HepG2 (cell line): Measurements from ENCODE around the gene SLC7A6OS. TPM values are rescaled to one million over a fixed set of nuclear protein-coding genes. Genes with fewer than 3 reads are reported as not detected.
A peak's percentile ranks its signal among the peaks of the same experiment; 100 is the strongest.

ENCODE experiments used
- AGO2 ChIP-seq: fragments of 200-400 bp; formaldehyde crosslinking; optimal IDR thresholded peaks from 2 replicates; pipeline ENCODE3; 2017; ENCODE audit warnings: mild to moderate bottlenecking, low read depth, low read length, moderate library complexity
- HMGA1 ChIP-seq: sonication (generic); formaldehyde crosslinking; conservative IDR thresholded peaks from 2 replicates; pipeline ENCODE4 v1.4.0; 2020; ENCODE audit warnings: missing genetic modification reagents
- ISL2 ChIP-seq: sonication (generic); formaldehyde crosslinking; IDR thresholded peaks from 2 replicates; pipeline ENCODE4 v1.5.0; 2020; ENCODE audit warnings: missing genetic modification reagents
- MLLT10 ChIP-seq: sonication (generic); formaldehyde crosslinking; IDR thresholded peaks from 2 replicates; pipeline ENCODE4 v1.4.0; 2020; ENCODE audit warnings: missing genetic modification reagents
- MTF1 ChIP-seq: sonication (generic); formaldehyde crosslinking; IDR thresholded peaks from 2 replicates; pipeline ENCODE4 v1.5.0; 2020; ENCODE audit warnings: missing genetic modification reagents
- PTBP1 ChIP-seq: fragments of 200-400 bp; formaldehyde crosslinking; IDR thresholded peaks from 2 replicates; pipeline ENCODE4 v1.6.1; 2018; ENCODE audit warnings: low read length, low read depth; ENCODE audit not compliant: poor library complexity, severe bottlenecking
- RNF2 ChIP-seq: fragments of 450-650 bp; conservative IDR thresholded peaks from 2 replicates; pipeline ENCODE4 v1.6.1; 2016; ENCODE audit warnings: low read depth
- RORA ChIP-seq: sonication (generic); formaldehyde crosslinking; IDR thresholded peaks from 2 replicates; pipeline ENCODE4 v1.5.0; 2020; ENCODE audit warnings: mild to moderate bottlenecking, missing genetic modification reagents, moderate library complexity
- THAP8 ChIP-seq: sonication (generic); formaldehyde crosslinking; IDR thresholded peaks from 2 replicates; pipeline ENCODE4 v1.5.1; 2020; ENCODE audit warnings: missing genetic modification reagents, mild to moderate bottlenecking, borderline replicate concordance
- TRAFD1 ChIP-seq: sonication (generic); formaldehyde crosslinking; IDR thresholded peaks from 2 replicates; pipeline ENCODE4 v1.5.1; 2020; ENCODE audit warnings: missing genetic modification reagents, mild to moderate bottlenecking, borderline replicate concordance
- YEATS2 ChIP-seq: sonication (generic); formaldehyde crosslinking; IDR thresholded peaks from 2 replicates; pipeline ENCODE4 v1.4.0; 2020; ENCODE audit warnings: missing genetic modification reagents, borderline replicate concordance
- ZFP36L2 ChIP-seq: sonication (generic); formaldehyde crosslinking; IDR thresholded peaks from 2 replicates; pipeline ENCODE4 v1.4.0; 2020; ENCODE audit warnings: missing genetic modification reagents
- ZFP41 ChIP-seq: sonication (generic); formaldehyde crosslinking; IDR thresholded peaks from 2 replicates; pipeline ENCODE4 v1.4.0; 2020; ENCODE audit warnings: mild to moderate bottlenecking, missing genetic modification reagents, borderline replicate concordance
- ZFP62 ChIP-seq: sonication (generic); formaldehyde crosslinking; IDR thresholded peaks from 2 replicates; pipeline ENCODE4 v1.4.0; 2020; ENCODE audit warnings: missing genetic modification reagents
- ZNF263 ChIP-seq: sonication (generic); formaldehyde crosslinking; IDR thresholded peaks from 2 replicates; pipeline ENCODE4 v1.4.0; 2020; ENCODE audit warnings: missing genetic modification reagents
- ZNF468 ChIP-seq: sonication (generic); formaldehyde crosslinking; IDR thresholded peaks from 2 replicates; pipeline ENCODE4 v1.8.0; 2022; ENCODE audit warnings: mild to moderate bottlenecking, moderate library complexity, missing genetic modification reagents
- ZNF484 ChIP-seq: sonication (generic); formaldehyde crosslinking; IDR thresholded peaks from 2 replicates; pipeline ENCODE4 v1.5.1; 2020; ENCODE audit warnings: mild to moderate bottlenecking, low read depth, missing genetic modification reagents, borderline replicate concordance
- ZNF607 ChIP-seq: sonication (generic); formaldehyde crosslinking; IDR thresholded peaks from 2 replicates; pipeline ENCODE4 v1.5.1; 2020; ENCODE audit warnings: missing genetic modification reagents, mild to moderate bottlenecking, borderline replicate concordance
- ZNF740 ChIP-seq: sonication (generic); formaldehyde crosslinking; IDR thresholded peaks from 2 replicates; pipeline ENCODE4 v1.4.0; 2020; ENCODE audit warnings: missing genetic modification reagents
- ZNF747 ChIP-seq: sonication (generic); formaldehyde crosslinking; IDR thresholded peaks from 2 replicates; pipeline ENCODE4 v1.8.1; 2023; ENCODE audit warnings: missing genetic modification reagents, mild to moderate bottlenecking, borderline replicate concordance
- ZNF790 ChIP-seq: sonication (generic); formaldehyde crosslinking; IDR thresholded peaks from 2 replicates; pipeline ENCODE4 v1.8.0; 2022; ENCODE audit warnings: missing genetic modification reagents, mild to moderate bottlenecking, borderline replicate concordance
- polyA plus RNA-seq, 8 experiments: library from polyadenylated mRNA; depleted of rRNA in 3 of 8; stranded (reverse) in 7 of 8; unstranded in 1 of 8; fragments of >200 nt; fragmentation: Illumina TruSeq in 4 of 8; extraction: Trizol in 4 of 8; gene quantifications; 2 replicates each; pipeline versions ENCODE4 v1.2.1 to v1.2.3, GENCODE V29; 2011 to 2016; ENCODE audit warnings: low read depth in 4 of 8, missing spikeins in 1 of 8, mixed read lengths in 1 of 8; ENCODE audit not compliant: insufficient read depth in 1 of 8
- total RNA-seq, 5 experiments: library from RNA; depleted of rRNA; stranded (reverse); fragments of >200 nt; fragmentation: Illumina TruSeq; extraction: Trizol; gene quantifications; 2 replicates each; pipeline ENCODE4 v1.2.3, GENCODE V29; 2016; ENCODE audit warnings: low read depth in 1 of 5
- TF ChIP-seq, protein P1 (sequence below): sonication (generic); formaldehyde crosslinking; conservative IDR thresholded peaks from 2 replicates; pipeline ENCODE4 v1.8.0; 2022; ENCODE audit warnings: low read depth, missing genetic modification reagents
- TF ChIP-seq, protein P2 (sequence below): IDR thresholded peaks from 2 replicates; pipeline ENCODE4 v1.6.1; 2016; ENCODE audit warnings: low read depth, control low read depth

The SLC7A6OS gene
- total and polyA plus RNA-seq, 2 of the 13 experiments (the other 11 are each of a cell fraction or from before 2014, with no cell fraction given), result 11.2 to 21.5 TPM

DNA sequence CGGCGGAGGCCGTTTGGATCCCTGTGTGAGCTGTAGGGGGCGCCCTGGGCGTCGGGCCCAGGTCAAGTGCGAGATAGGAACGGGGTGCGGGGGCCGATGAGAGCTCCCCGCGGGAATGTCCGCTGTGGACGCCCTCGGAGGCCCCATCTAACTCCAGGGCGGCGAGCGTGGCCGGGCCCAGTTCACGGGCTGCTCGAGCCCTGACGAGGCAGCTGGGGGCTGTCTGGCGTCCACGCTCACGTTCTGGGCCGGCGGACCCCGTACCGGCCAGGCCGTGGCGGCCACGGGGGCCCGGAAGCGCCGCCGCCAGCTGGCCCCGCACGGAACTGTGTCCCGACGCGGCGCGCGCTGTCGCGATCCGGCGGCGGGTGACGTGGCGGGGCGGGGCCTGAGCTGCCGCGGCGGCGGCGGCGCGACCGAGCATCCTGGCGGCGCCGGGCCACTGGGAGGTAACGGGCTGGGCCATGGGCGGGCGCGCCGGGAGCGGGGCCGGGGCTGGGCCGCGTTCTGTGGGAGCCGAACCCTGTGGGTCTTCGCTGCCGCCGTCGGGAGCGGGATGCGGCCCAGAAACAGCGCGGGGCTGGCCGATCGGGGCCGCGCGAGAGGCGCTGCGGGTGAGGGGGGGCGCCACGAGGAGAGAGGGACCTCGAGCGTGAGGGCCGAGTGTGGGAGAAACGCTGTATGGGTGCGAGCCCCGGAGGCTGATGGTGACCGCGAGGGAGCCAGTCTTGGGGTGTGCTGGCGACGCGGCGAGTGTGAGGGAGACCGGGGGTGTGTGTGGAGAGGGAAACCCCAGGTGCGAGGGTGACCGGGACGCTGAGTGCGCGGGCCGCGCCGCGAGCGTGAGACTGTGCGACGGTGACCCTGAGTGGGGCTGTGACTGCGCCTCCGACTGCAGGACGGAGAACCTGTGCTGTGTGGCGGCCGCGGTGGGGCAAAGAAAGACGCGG lies 46.3 kb downstream of the SLC7A6OS start, which contains the start of gene SLC7A6 (continued):
- TF ChIP-seq ZNF740 (CRISPR knock-in tag) (peak; percentile 96), THAP8 (CRISPR knock-in tag) (peak; percentile 59; the same call in 1 of the 2 replicates), ZNF607 (CRISPR knock-in tag) (peak; percentile 78), ZFP41 (CRISPR knock-in tag) (no peak), RORA (CRISPR knock-in tag) (no peak), ZNF263 (CRISPR knock-in tag) (no peak), MLLT10 (CRISPR knock-in tag) (no peak), RNF2 (peak; percentile 31; the same call in 1 of the 2 replicates), PTBP1 (peak; percentile 88), ZFP62 (0 out of 2 replicates have a peak, but pooled peaks have one; percentile 22), ZFP36L2 (CRISPR knock-in tag) (0 out of 2 replicates have a peak, but pooled peaks have one; percentile 86), YEATS2 (no peak), HMGA1 (CRISPR knock-in tag) (no peak), TRAFD1 (CRISPR knock-in tag) (no peak), ZNF790 (CRISPR knock-in tag) (peak; percentile 59; the same call in 1 of the 2 replicates), ZNF484 (CRISPR knock-in tag) (0 out of 2 replicates have a peak, but pooled peaks have one; percentile 87), MTF1 (CRISPR knock-in tag) (0 out of 2 replicates have a peak, but pooled peaks have one; percentile 56), AGO2 (peak; percentile 91), ZNF468 (CRISPR knock-in tag) (peak; percentile 95), ISL2 (peak; percentile 72), ZNF747 (CRISPR knock-in tag) (peak; percentile 80; the same call in 1 of the 2 replicates)
- TF ChIP-seq, protein P1, sequence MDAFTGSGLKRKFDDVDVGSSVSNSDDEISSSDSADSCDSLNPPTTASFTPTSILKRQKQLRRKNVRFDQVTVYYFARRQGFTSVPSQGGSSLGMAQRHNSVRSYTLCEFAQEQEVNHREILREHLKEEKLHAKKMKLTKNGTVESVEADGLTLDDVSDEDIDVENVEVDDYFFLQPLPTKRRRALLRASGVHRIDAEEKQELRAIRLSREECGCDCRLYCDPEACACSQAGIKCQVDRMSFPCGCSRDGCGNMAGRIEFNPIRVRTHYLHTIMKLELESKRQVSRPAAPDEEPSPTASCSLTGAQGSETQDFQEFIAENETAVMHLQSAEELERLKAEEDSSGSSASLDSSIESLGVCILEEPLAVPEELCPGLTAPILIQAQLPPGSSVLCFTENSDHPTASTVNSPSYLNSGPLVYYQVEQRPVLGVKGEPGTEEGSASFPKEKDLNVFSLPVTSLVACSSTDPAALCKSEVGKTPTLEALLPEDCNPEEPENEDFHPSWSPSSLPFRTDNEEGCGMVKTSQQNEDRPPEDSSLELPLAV, result no peak
- TF ChIP-seq, protein P2, sequence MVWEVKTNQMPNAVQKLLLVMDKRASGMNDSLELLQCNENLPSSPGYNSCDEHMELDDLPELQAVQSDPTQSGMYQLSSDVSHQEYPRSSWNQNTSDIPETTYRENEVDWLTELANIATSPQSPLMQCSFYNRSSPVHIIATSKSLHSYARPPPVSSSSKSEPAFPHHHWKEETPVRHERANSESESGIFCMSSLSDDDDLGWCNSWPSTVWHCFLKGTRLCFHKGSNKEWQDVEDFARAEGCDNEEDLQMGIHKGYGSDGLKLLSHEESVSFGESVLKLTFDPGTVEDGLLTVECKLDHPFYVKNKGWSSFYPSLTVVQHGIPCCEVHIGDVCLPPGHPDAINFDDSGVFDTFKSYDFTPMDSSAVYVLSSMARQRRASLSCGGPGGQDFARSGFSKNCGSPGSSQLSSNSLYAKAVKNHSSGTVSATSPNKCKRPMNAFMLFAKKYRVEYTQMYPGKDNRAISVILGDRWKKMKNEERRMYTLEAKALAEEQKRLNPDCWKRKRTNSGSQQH (CRISPR knock-in tag), result 0 out of 2 replicates have a peak, but pooled peaks have one; percentile 38
